Measurements from ENCODE around the gene IFNL4. TPM values are rescaled to one million over a fixed set of nuclear protein-coding genes. Genes with fewer than 3 reads are reported as not detected.

Gene IFNL4
- total and polyA plus RNA-seq, 10 of the 15 experiments (the other 5 are each of a cell fraction or from before 2014, with no cell fraction given), result not detected

GRCh38 chr19:39217094-39217493 is 31.6 kb downstream of the IFNL4 start:
- H3K9ac ChIP-seq (ENCODE audit: control insufficient read depth, insufficient read depth, low read length), result no peak overlapping the region
- H3K4me1 ChIP-seq (ENCODE audit: control insufficient read depth, insufficient read depth, low read length), result no peaks in the 10 kb centered on the region
- H3K9me3 ChIP-seq (replicated peaks; ENCODE audit: control insufficient read depth, insufficient read depth, low read length), result no peaks in the 10 kb centered on the region; the same call in 2 of the 3 replicates
- no peak for DNase-seq (ENCODE audit: low read depth, low spot score)
- intact Hi-C loops (cut with micrococcal nuclease; ENCODE audit: unreplicated experiment) (no loop called here), in situ Hi-C loops (cut with MboI) (no loop called here)
- no TSS peak for BruUV-seq (replicated peaks)
- H3K36me3 ChIP-seq (ENCODE audit: control insufficient read depth in 2 of 2, insufficient read depth in 2 of 2, low read length in 1 of 2), result no peaks in the 10 kb centered on the region
- no peak overlapping the region for H3K4me3 ChIP-seq
- SMC1A ChIA-PET (ENCODE audit: uncharacterized antibody, unreplicated experiment), result interaction anchor here (1.0 kb wide), 1 partner anchor 71 kb away, joined by 3 read pairs; no protein-coding TSS in a partner anchor
- 78% methylated on average over 5 of the region's 5 CpGs for WGBS (ENCODE audit: insufficient coverage, insufficient replicate concordance, low lambda C conversion rate, missing lambda C conversion rate)
- no peaks in the 10 kb centered on the region for H3K79me2 ChIP-seq (ENCODE audit: control insufficient read depth, insufficient read depth, low read length)
- POLR2A ChIA-PET, result interaction anchor here (0.6 to 1.5 kb wide), 2 partner anchors 14 to 117 kb away, joined by 3 read pairs; no protein-coding TSS in a partner anchor
- no peak for ATAC-seq
- RAD21 ChIA-PET (ENCODE audit: unreplicated experiment), result no interaction called here
- no peak overlapping the region for H2AFZ ChIP-seq (ENCODE audit: control insufficient read depth, low read depth, low read length)
- CTCF ChIA-PET, result interaction anchor here (0.6 kb wide), 1 partner anchor 110 kb away, joined by 3 read pairs; no protein-coding TSS in a partner anchor
- no peaks in the 10 kb centered on the region for H4K20me1 ChIP-seq (ENCODE audit: control insufficient read depth, insufficient read depth)
- FAIRE-seq, result no peak
- H3K27me3 ChIP-seq (replicated peaks in 1 of 2; ENCODE audit: control insufficient read depth in 2 of 2, insufficient read depth in 2 of 2, low read length in 1 of 2), result peaks cover 0 to 3% of the 10 kb centered on the region in 2 experiments; a peak in 2 of 4 replicates
- H3K4me2 ChIP-seq (ENCODE audit: control insufficient read depth, insufficient read depth), result no peak overlapping the region
- H3K27ac ChIP-seq (ENCODE audit: control insufficient read depth, insufficient read depth), result no peak overlapping the region
- TF ChIP-seq NFYA (IDR thresholded peaks at IDR 0.05; ENCODE audit: borderline replicate concordance, low read depth, low read length) (no peak), YY1 (IDR thresholded peaks at IDR 0.05; ENCODE audit: low read depth, low read length) (no peak), ESRRA (IDR thresholded peaks at IDR 0.05; ENCODE audit: low read length) (no peak), BCL11A (IDR thresholded peaks at IDR 0.05; ENCODE audit: low read depth, low read length) (no peak), STAT3 (IDR thresholded peaks at IDR 0.05; ENCODE audit: low read depth, low read length) (no peak), IRF4 (IDR thresholded peaks at IDR 0.05; ENCODE audit: low read depth, low read length) (no peak), MLLT1 (IDR thresholded peaks at IDR 0.05) (no peak), JUND (IDR thresholded peaks at IDR 0.05; ENCODE audit: low read depth, low read length) (no peak), JUNB (IDR thresholded peaks at IDR 0.05) (no peak), NR2C2 (IDR thresholded peaks at IDR 0.05; ENCODE audit: borderline replicate concordance, control insufficient read depth, insufficient read length, low read depth) (no peak), SRF (IDR thresholded peaks at IDR 0.05; ENCODE audit: low read depth in 2 of 2, low read length in 2 of 2) (no peak), E2F4 (IDR thresholded peaks at IDR 0.05; ENCODE audit: low read depth, low read length) (no peak), NR2F1 (conservative IDR thresholded peaks at IDR 0.05) (no peak), NFIC (IDR thresholded peaks at IDR 0.05; ENCODE audit: low read depth, low read length) (no peak), PRDM15 (CRISPR knock-in tag; IDR thresholded peaks at IDR 0.05) (no peak), RBBP5 (conservative IDR thresholded peaks at IDR 0.05) (no peak)
